HEK293T (cell line): ENCODE measurements around the gene BLTP2.

ENCODE experiments used
- CTCF ChIA-PET: fragments of 350-600 bp; formaldehyde crosslinking; extraction: SDS; loops from one replicate; lab custom pipeline; 2021; ENCODE audit warnings: antibody characterized with exemption, inconsistent platforms; lab: Yijun Ruan, JAX
- POLR2A ChIA-PET: fragments of 350-600 bp; formaldehyde crosslinking; extraction: SDS; loops from one replicate; lab custom pipeline; 2020; ENCODE audit warnings: antibody characterized with exemption, inconsistent platforms; lab: Yijun Ruan, JAX
- DNase-seq: peaks from one replicate; pipeline ENCODE4 v3.0.0; 2012; ENCODE audit warnings: mixed read lengths; ENCODE audit errors: extremely low spot score
- ARNT ChIP-seq: fragments of 450-650 bp; IDR thresholded peaks from 2 replicates; pipeline ENCODE4 v1.6.1; 2017; ENCODE audit warnings: mild to moderate bottlenecking
- BHLHE40 ChIP-seq: fragments of 450-650 bp; IDR thresholded peaks from 2 replicates; pipeline ENCODE4 v1.6.1; 2016; ENCODE audit warnings: mild to moderate bottlenecking, moderate library complexity, borderline replicate concordance
- CTBP1 ChIP-seq: fragments of 450-650 bp; IDR thresholded peaks from 2 replicates; pipeline ENCODE4 v1.6.1; 2016; ENCODE audit warnings: borderline replicate concordance
- ELF4 ChIP-seq: fragments of 450-650 bp; IDR thresholded peaks from 2 replicates; pipeline ENCODE4 v1.6.1; 2017; ENCODE audit warnings: antibody characterized with exemption
- FOXA1 ChIP-seq: fragments of 450-650 bp; IDR thresholded peaks from 2 replicates; pipeline ENCODE4 v1.6.1; 2016; ENCODE audit warnings: mild to moderate bottlenecking
- FOXK2 ChIP-seq: fragments of 450-650 bp; IDR thresholded peaks from 2 replicates; pipeline ENCODE4 v1.6.1; 2016; ENCODE audit warnings: mild to moderate bottlenecking
- FOXM1 ChIP-seq: fragments of 450-650 bp; IDR thresholded peaks from 2 replicates; pipeline ENCODE4 v1.6.1; 2017; ENCODE audit warnings: mild to moderate bottlenecking, borderline replicate concordance
- HDGF ChIP-seq: fragments of 450-650 bp; IDR thresholded peaks from 2 replicates; pipeline ENCODE4 v1.6.1; 2017; ENCODE audit warnings: antibody characterized with exemption, borderline replicate concordance
- L3MBTL2 ChIP-seq: fragments of 450-650 bp; conservative IDR thresholded peaks from 2 replicates; pipeline ENCODE4 v1.6.1; 2016; ENCODE audit warnings: mild to moderate bottlenecking
- LEF1 ChIP-seq: fragments of 450-650 bp; IDR thresholded peaks from 2 replicates; pipeline ENCODE4 v1.6.1; 2017; ENCODE audit warnings: mild to moderate bottlenecking, borderline replicate concordance
- NFRKB ChIP-seq: fragments of 450-650 bp; IDR thresholded peaks from 2 replicates; pipeline ENCODE4 v1.6.1; 2016; ENCODE audit warnings: mild to moderate bottlenecking, moderate library complexity
- PKNOX1 ChIP-seq: fragments of 450-650 bp; IDR thresholded peaks from 2 replicates; pipeline ENCODE4 v1.6.1; 2016
- SP1 ChIP-seq: fragments of 450-650 bp; IDR thresholded peaks from 2 replicates; pipeline ENCODE4 v1.6.1; 2017
- SUZ12 ChIP-seq: fragments of 450-650 bp; IDR thresholded peaks from 2 replicates; pipeline ENCODE4 v1.6.1; 2016; ENCODE audit warnings: mild to moderate bottlenecking
- TARDBP ChIP-seq: fragments of 450-650 bp; IDR thresholded peaks from 2 replicates; pipeline ENCODE4 v1.6.1; 2016
- ZNF384 ChIP-seq: fragments of 450-650 bp; IDR thresholded peaks from 2 replicates; pipeline ENCODE4 v1.6.1; 2016

The BLTP2 gene

GRCh38 chr17:28644787-28645575 lies at the start of gene BLTP2:
Gene BLTP2 (minus strand): TSS chr17:28645158. CDS start chr17:28645056, 102 bp downstream.
- ChIA-PET CTCF (interaction anchor here (0.7 to 1.8 kb wide), 6 partner anchors 13 to 167 kb away, joined by 3 to 7 read pairs (median 3); partner anchors contain the start of genes SDF2 and SUPT6H), POLR2A (interaction anchor here (0.6 to 6.5 kb wide), 23 partner anchors 9 to 308 kb away, joined by 3 to 94 read pairs (median 5); partner anchors contain the start of genes PHF12, PIGS, PROCA1 and RPL23A)
- peak; percentile 92 for DNase-seq
- no peak for TF ChIP-seq L3MBTL2
- no peak for TF ChIP-seq ARNT
- no peak for TF ChIP-seq CTBP1
- no peak for TF ChIP-seq HDGF
- no peak for TF ChIP-seq SP1
- TF ChIP-seq NFRKB = no peak
- no peak for TF ChIP-seq ZNF384
- no peak for TF ChIP-seq TARDBP
- TF ChIP-seq BHLHE40 = no peak
- TF ChIP-seq ELF4 = no peak
- TF ChIP-seq PKNOX1 = no peak
- no peak for TF ChIP-seq LEF1
- TF ChIP-seq FOXK2 = no peak
- no peak for TF ChIP-seq FOXM1
- no peak for TF ChIP-seq FOXA1

GRCh38 chr17:28693869-28694268 lies 48.9 kb upstream of the BLTP2 start:
- TF ChIP-seq ZNF384 (no peak), FOXK2 (no peak), ELF4 (no peak), TARDBP (no peak), CTBP1 (no peak), BHLHE40 (no peak), ARNT (no peak), HDGF (no peak), PKNOX1 (no peak)
- POLR2A ChIA-PET = interaction anchor here (0.8 to 2.0 kb wide), 6 partner anchors 11 to 122 kb away, joined by 3 to 7 read pairs (median 4); partner anchors contain the start of genes BLTP2, PIGS and RPL23A
- DNase-seq = no peak
- CTCF ChIA-PET = no interaction called here

- TF ChIP-seq NFRKB = no peak
- no peak for TF ChIP-seq TARDBP
- no peak for TF ChIP-seq SUZ12
- no peak for TF ChIP-seq L3MBTL2
- TF ChIP-seq ZNF384 = no peak
- TF ChIP-seq LEF1 = no peak
- no peak for TF ChIP-seq HDGF
- no peak for TF ChIP-seq BHLHE40
- TF ChIP-seq CTBP1 = no peak
- TF ChIP-seq FOXM1 = no peak
- TF ChIP-seq FOXA1 = no peak
- no peak for TF ChIP-seq SP1
- no peak for TF ChIP-seq ELF4
- no peak for TF ChIP-seq PKNOX1
- no peak for TF ChIP-seq ARNT
- no peak for TF ChIP-seq FOXK2
- CTCF ChIA-PET = no interaction called here
- POLR2A ChIA-PET = interaction anchor here (1.1 kb wide), 1 partner anchor 31 kb away, joined by 3 read pairs; the partner anchor contains the start of gene RPL23A
- no peak for DNase-seq
These were observed 44.1 kb upstream of the BLTP2 start for GRCh38 chr17:28689011-28689410.

- CTCF ChIA-PET = interaction anchor here (0.6 kb wide), 1 partner anchor 16 kb away, joined by 3 read pairs; no protein-coding TSS in a partner anchor
- POLR2A ChIA-PET = interaction anchor here (0.6 to 1.1 kb wide), 2 partner anchors 23 to 31 kb away, joined by 3 read pairs; partner anchors contain the start of genes PROCA1 and RPL23A
- no peak for DNase-seq
- TF ChIP-seq L3MBTL2 = no peak
- TF ChIP-seq NFRKB = no peak
- TF ChIP-seq HDGF = no peak
- TF ChIP-seq LEF1 = no peak
- no peak for TF ChIP-seq FOXK2
- no peak for TF ChIP-seq SP1
- no peak for TF ChIP-seq FOXM1
- no peak for TF ChIP-seq FOXA1
- no peak for TF ChIP-seq CTBP1
- no peak for TF ChIP-seq ARNT
- no peak for TF ChIP-seq BHLHE40
- TF ChIP-seq PKNOX1 = no peak
- TF ChIP-seq ELF4 = no peak
- no peak for TF ChIP-seq TARDBP
- no peak for TF ChIP-seq SUZ12
- TF ChIP-seq ZNF384 = no peak
These were observed 43.5 kb upstream of the BLTP2 start for GRCh38 chr17:28688481-28688880.
